Lower leg skin (tissue), 4 donors: ENCODE measurements around the gene FBXL16. TPM values are rescaled to one million over a fixed set of nuclear protein-coding genes. Genes with fewer than 3 reads are reported as not detected.

Experiments used
- DNase-seq, 2 donors: peaks; one replicate each; pipeline ENCODE4 v3.0.0-alpha.2; 2019; ENCODE audit warnings: low spot score in 2 of 2
- H3K4me3 ChIP-seq: fragments of 200-600 bp; sonication (generic); 2 replicates; pipeline ENCODE4 v1.5.1; 2017; ENCODE audit warnings: mild to moderate bottlenecking, low read depth; ENCODE audit not compliant: poor library complexity, severe bottlenecking
- POLR2A ChIP-seq, 2 donors: fragments of 450-650 bp; IDR thresholded peaks; one replicate each; pipeline ENCODE4 v1.6.1; 2016 to 2017; ENCODE audit warnings: antibody characterized with exemption in 2 of 2, mild to moderate bottlenecking in 1 of 2, moderate library complexity in 1 of 2
- WGBS, 2 donors: methylation state at CpG; one replicate each; pipeline ENCODE4 v1.1.5; 2018; 5-methylcytosine and 5-hydroxymethylcytosine counted together
- intact Hi-C: fragments of 100-400 bp; cut with DNase I; formaldehyde crosslinking; loops from one replicate; pipeline ENCODE4 v1.15.0; 2023; ENCODE audit warnings: low total_unique reads
- total RNA-seq, 4 donors: library from RNA; depleted of rRNA; stranded (reverse); fragments of >200 nt; gene quantifications; one replicate each; pipeline ENCODE4 v1.1.0, GENCODE V29; 2016
- TF ChIP-seq, protein P1 (sequence below), 3 donors: fragments of 450-650 bp; IDR thresholded peaks; one replicate each; pipeline ENCODE4 v1.5.1; 2016; ENCODE audit warnings: antibody characterized with exemption in 3 of 3, mild to moderate bottlenecking in 3 of 3, moderate library complexity in 2 of 3

The FBXL16 gene
- total RNA-seq, 4 donors from 2014 or later, result 18.3 to 33.6 (median 25.2) TPM

DNA sequence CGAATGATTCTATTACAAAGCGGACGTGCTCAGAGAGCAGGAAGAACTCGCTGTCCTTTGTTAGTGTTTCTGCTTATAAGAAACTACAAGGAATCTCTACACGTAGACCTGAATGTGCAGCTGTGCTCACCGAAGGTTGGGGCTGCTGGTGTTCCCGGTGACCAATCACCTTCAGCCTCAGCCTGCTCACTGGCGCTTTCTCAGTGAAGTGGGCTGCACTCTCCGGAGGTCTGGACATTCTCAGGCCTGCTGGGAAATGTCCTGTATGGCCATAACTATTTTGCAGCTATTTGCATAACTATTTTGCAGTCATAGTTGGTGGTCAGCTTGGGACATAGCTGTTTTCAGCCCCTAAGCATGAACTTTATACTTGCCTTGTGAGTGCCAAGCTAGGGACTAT is 44.9 kb upstream of the FBXL16 start:
- DNase-seq, result no peak
- WGBS, 2 donors, result 81 to 87% methylated on average over 9 of the region's 9 CpGs
- no peak overlapping the region for H3K4me3 ChIP-seq

DNA sequence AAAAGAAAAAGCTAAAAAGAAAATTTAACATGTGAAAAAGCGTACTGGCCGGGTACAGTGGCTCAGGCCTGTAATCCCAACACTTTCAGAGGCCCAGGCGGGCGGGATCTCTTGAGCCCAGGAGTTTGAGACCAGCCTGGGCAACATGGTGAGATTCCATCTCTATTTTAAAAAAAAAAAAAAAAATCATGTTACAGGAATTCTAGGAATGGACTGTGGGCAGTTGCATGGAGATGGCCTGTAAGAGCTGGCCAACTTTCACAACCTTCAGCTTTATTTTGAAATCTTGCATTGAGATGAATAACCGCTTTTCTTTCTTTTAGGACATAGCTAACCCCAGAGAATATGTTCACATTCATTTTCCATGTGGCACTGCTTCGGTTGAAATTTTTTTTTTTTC is 43.4 kb upstream of the FBXL16 start:
- 71 to 88% methylated on average over 6 of the region's 6 CpGs for WGBS, 2 donors
- H3K4me3 ChIP-seq, result no peak overlapping the region
- DNase-seq, result no peak
- intact Hi-C loops, result no loop called here
- TF ChIP-seq, protein P1, sequence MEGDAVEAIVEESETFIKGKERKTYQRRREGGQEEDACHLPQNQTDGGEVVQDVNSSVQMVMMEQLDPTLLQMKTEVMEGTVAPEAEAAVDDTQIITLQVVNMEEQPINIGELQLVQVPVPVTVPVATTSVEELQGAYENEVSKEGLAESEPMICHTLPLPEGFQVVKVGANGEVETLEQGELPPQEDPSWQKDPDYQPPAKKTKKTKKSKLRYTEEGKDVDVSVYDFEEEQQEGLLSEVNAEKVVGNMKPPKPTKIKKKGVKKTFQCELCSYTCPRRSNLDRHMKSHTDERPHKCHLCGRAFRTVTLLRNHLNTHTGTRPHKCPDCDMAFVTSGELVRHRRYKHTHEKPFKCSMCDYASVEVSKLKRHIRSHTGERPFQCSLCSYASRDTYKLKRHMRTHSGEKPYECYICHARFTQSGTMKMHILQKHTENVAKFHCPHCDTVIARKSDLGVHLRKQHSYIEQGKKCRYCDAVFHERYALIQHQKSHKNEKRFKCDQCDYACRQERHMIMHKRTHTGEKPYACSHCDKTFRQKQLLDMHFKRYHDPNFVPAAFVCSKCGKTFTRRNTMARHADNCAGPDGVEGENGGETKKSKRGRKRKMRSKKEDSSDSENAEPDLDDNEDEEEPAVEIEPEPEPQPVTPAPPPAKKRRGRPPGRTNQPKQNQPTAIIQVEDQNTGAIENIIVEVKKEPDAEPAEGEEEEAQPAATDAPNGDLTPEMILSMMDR (IDR thresholded peaks at IDR 0.05), result no peak
- TF ChIP-seq POLR2A (IDR thresholded peaks at IDR 0.05), result no peak

More for the DNA sequence above, 44.9 kb upstream of the FBXL16 start:
- intact Hi-C loops, result no loop called here
- TF ChIP-seq POLR2A (IDR thresholded peaks at IDR 0.05), result no peak
- TF ChIP-seq, protein P1 (IDR thresholded peaks at IDR 0.05), result no peak

DNA sequence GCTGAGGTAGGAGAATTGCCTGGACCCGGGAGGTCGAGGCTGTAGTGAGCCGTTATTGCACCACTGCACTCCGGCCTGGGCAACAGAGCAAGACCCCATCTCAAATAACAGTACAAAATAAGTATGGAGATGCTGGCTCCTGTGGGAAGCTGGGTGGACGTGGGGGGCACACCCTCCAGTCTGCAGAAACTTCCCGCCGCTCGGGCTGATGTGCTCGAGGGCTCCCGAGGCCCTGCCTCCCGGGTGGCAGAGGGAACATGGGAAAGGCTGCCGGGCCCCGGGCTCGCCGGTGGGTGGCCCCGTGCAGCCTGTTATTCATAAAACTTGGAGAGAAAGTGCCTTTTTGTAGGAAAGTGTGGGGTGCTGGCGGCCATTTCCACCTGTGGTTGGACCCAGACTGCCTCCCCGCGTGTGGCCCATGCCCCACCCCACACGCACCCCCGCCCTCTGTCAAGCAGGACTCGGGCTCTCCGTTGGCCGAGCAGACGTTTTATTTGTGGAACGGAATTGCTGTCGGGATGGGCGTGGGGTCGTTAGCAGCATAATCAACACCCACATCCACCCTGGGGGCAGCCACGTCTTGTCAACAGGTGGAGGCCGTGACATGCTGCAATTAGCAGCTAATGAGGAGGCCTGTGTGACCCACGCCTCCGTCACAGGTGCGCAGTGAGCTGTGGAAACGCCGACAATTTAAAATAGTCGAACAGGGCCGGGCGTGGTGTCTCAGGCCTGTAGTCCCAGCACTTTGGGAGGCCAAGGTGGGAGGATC is 42.6 kb upstream of the FBXL16 start:
- no peak for DNase-seq
- intact Hi-C loops, result no loop called here
- 67 to 69% methylated on average over 36 to 39 of the region's 39 CpGs for WGBS, 2 donors

DNA sequence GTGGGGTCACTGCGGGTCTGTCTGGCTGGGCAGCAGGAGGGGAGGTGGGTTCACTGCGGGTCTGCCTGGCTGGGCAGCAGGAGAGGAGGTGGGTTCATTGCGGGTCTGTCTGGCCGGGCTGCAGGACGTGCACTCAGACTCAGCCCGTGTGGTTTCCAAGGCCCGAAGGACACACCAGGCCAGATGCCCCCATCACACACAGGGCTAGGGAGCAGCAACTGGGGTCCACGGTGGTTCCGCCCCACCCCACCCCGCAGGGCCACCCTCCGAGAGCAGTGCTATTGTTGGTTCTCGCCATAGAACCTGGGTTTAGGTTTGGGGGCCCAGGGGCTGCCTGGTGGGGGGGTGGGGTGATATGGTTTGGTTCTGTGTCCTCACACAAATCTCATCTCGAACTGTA is 41.0 kb upstream of the FBXL16 start:
- TF ChIP-seq, protein P1 (IDR thresholded peaks at IDR 0.05), result no peak
- no peak for TF ChIP-seq POLR2A (IDR thresholded peaks at IDR 0.05)
- no peak for DNase-seq
- no peak overlapping the region for H3K4me3 ChIP-seq
- WGBS, 2 donors, result 78 to 85% methylated on average over 9 to 13 of the region's 13 CpGs
- intact Hi-C loops, result no loop called here

More for the DNA sequence above, 42.6 kb upstream of the FBXL16 start:
- TF ChIP-seq, protein P1 (IDR thresholded peaks at IDR 0.05), result no peak
- TF ChIP-seq POLR2A (IDR thresholded peaks at IDR 0.05), result no peak
- H3K4me3 ChIP-seq, result no peak overlapping the region

DNA sequence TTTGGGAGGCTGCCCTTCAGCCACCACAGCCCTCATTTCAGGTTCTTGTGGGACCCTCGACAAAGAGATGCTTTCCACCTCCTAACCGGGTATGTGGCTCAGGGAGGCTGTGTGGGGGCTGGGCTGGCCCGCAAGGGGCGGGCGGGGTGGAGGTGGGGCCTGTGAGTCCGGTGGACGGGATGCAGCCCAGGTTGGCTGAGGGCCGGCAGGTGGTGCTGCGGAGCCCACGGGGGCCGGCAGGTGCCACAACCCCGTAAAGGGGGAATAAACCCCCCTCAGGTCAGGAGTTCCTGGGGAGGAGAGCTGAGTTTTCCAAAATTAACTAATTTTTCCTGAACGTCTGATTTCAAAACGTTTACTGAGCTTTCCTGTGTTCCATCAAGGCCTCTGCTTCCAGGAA is 40.1 kb upstream of the FBXL16 start:
- intact Hi-C loops, result no loop called here

More for the DNA sequence above, 40.1 kb upstream of the FBXL16 start:
- 8 to 10% methylated on average over 12 to 14 of the region's 14 CpGs for WGBS, 2 donors
- no peak overlapping the region for H3K4me3 ChIP-seq
- DNase-seq, result no peak
- TF ChIP-seq POLR2A (IDR thresholded peaks at IDR 0.05), result no peak
- TF ChIP-seq, protein P1 (IDR thresholded peaks at IDR 0.05), result no peak
